Cardiac muscle cell (in vitro differentiated cells and primary cell): Measurements from ENCODE around the gene GRK2. TPM values are rescaled to one million over a fixed set of nuclear protein-coding genes. Genes with fewer than 3 reads are reported as not detected.

ENCODE experiments used
- DNase-seq, 2 donors: peaks; one replicate each; pipeline versions ENCODE4 v3.0.0 to v3.0.0-alpha.2; 2010 to 2017; ENCODE audit warnings: low read depth in 1 of 2, low spot score in 1 of 2
- H3K27ac ChIP-seq: fragments of 200-600 bp; sonication (generic); 2 replicates; pipeline ENCODE4 v1.5.1; 2016
- H3K27me3 ChIP-seq: fragments of 200-600 bp; sonication (generic); 2 replicates; pipeline ENCODE4 v1.6.0; 2016; ENCODE audit warnings: control low read depth
- H3K36me3 ChIP-seq: fragments of 200-600 bp; sonication (generic); 2 replicates; pipeline ENCODE4 v1.5.1; 2016; ENCODE audit warnings: control low read depth
- H3K4me1 ChIP-seq: fragments of 200-600 bp; sonication (generic); 2 replicates; pipeline ENCODE4 v1.8.1; 2017; ENCODE audit warnings: low read depth, mild to moderate bottlenecking, mixed run types
- H3K4me3 ChIP-seq: fragments of 200-600 bp; sonication (generic); 2 replicates; pipeline ENCODE4 v1.5.1; 2016; ENCODE audit warnings: mild to moderate bottlenecking
- H3K9me3 ChIP-seq: fragments of 200-600 bp; sonication (generic); 2 replicates; pipeline ENCODE4 v1.5.1; 2017; ENCODE audit warnings: low read depth, mild to moderate bottlenecking, control low read depth
- polyA plus RNA-seq: library from polyadenylated mRNA; unstranded; fragments of >200 nt; fragmentation: Nextera tagmentation; extraction: Ambion mirVana; gene quantifications from 2 replicates; pipeline ENCODE4 v1.2.1, GENCODE V29; 2016
- total RNA-seq: library from RNA; depleted of rRNA; stranded (reverse); fragments of >200 nt; gene quantifications from 2 replicates; pipeline ENCODE4 v1.2.3, GENCODE V29; 2016
- TF ChIP-seq, protein P1 (sequence below): IDR thresholded peaks from 2 replicates; pipeline ENCODE4 v1.5.1; 2012; ENCODE audit warnings: low read depth, mild to moderate bottlenecking, low read length

GRK2 gene
- total and polyA plus RNA-seq, 2 experiments from 2014 or later: 62.9 to 72.1 TPM

DNA sequence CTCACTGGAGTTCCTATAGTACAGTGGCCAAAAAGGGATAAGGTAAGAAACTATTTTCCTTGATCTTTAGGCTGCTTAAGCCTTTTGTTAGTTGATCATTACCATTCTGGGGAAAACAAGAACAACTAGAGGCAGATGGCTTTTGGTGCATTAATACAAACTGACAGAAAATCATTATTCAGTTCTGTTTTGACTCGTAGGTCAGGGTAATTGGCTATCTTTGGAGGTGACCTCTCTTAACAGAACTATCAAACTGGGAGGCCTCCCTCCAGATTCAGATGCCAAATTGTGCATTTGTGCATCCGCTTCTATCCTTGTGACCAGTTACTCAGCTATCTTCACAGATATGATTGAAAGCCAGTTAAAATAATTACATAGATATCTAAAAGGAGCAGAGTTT is 23.2 kb upstream of the GRK2 start:
- no peak for DNase-seq
- Histone ChIP-seq H3K36me3 (peaks cover 35% of the 10 kb centered on the region), H3K9me3 (no peaks in the 10 kb centered on the region), H3K4me1 (peaks cover 29% of the 10 kb centered on the region), H3K27ac (no peak overlapping the region), H3K27me3 (no peaks in the 10 kb centered on the region), H3K4me3 (no peak overlapping the region)
- TF ChIP-seq, protein P1, sequence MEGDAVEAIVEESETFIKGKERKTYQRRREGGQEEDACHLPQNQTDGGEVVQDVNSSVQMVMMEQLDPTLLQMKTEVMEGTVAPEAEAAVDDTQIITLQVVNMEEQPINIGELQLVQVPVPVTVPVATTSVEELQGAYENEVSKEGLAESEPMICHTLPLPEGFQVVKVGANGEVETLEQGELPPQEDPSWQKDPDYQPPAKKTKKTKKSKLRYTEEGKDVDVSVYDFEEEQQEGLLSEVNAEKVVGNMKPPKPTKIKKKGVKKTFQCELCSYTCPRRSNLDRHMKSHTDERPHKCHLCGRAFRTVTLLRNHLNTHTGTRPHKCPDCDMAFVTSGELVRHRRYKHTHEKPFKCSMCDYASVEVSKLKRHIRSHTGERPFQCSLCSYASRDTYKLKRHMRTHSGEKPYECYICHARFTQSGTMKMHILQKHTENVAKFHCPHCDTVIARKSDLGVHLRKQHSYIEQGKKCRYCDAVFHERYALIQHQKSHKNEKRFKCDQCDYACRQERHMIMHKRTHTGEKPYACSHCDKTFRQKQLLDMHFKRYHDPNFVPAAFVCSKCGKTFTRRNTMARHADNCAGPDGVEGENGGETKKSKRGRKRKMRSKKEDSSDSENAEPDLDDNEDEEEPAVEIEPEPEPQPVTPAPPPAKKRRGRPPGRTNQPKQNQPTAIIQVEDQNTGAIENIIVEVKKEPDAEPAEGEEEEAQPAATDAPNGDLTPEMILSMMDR: no peak

DNA sequence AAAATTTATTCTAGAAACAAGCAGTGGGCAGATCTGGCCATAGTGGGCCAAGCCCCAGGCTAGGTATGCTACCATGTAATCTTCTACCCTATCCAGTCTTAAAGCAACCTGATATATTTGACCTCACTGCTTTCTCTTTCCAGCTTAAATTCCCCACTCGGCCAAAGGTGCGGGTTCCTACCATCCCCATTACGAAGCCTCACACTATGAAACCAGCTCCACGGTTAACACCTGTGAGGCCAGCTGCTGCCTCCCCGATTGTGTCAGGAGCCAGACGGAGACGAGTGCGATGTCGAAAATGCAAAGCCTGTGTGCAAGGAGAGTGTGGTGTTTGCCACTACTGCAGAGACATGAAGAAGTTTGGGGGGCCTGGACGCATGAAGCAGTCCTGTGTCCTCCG is 21.2 kb upstream of the GRK2 start:
- Histone ChIP-seq H3K27ac (no peak overlapping the region), H3K36me3 (peaks cover 53% of the 10 kb centered on the region), H3K9me3 (no peaks in the 10 kb centered on the region), H3K4me1 (peaks cover 24% of the 10 kb centered on the region), H3K4me3 (no peak overlapping the region), H3K27me3 (no peaks in the 10 kb centered on the region)
- no peak for DNase-seq
- TF ChIP-seq, protein P1: no peak

DNA sequence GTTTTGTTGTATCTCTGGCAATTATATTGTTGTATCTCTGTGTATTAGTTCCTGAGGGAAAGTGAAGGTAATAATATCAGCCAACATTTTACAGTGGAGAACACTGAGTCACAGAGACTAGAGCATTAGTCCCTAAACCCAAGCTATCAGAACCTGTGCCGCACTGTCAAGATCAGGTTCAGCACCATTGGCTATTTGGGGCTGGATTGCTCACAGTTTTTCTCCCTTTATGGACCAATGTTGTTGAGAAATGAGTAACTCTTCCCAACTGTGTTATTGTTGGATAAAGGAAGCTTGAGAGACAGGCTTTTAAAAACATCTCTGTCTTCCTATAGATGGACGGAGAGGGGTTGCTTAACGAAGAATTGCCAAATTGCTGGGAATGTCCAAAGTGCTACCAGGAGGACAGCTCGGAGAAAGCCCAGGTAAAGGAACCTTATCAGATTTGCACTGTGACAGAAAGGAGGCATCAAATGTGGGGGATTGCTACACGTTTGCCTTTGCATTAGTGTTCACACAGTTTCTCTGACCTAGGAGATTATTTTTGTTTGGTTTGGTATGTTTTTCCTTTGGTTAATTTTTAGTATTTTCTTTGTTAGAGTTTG is 18.2 kb upstream of the GRK2 start:
- no peak for DNase-seq
- peaks cover 13% of the 10 kb centered on the region for H3K4me1 ChIP-seq
- H3K27ac ChIP-seq: peak overlapping the region; percentile 77
- H3K4me3 ChIP-seq: no peak overlapping the region
- H3K9me3 ChIP-seq: no peaks in the 10 kb centered on the region
- peaks cover 73% of the 10 kb centered on the region for H3K36me3 ChIP-seq
- H3K27me3 ChIP-seq: no peaks in the 10 kb centered on the region
- TF ChIP-seq, protein P1: no peak

DNA sequence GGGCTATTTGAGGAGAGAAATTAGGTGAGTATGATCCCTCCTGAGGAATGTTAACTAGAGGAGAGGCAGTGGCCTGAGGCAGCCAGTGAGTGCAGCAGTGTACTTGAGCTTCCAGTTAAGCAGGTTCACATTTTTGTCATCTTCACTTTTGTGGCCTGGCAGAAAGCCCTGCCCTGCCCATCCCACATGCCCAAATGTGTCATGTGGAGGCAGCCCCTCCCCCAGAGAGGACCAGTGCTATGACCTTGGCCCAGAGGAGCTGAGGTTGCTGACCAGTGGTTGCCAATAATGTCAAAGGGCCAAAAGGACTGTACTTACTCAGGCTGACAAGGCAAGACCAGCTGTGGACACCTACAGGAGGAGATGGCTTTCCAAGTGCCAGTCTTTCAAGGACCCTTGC is 17.6 kb upstream of the GRK2 start:
- H3K9me3 ChIP-seq: no peaks in the 10 kb centered on the region
- TF ChIP-seq, protein P1: no peak
- H3K4me1 ChIP-seq: peaks cover 13% of the 10 kb centered on the region
- H3K4me3 ChIP-seq: no peak overlapping the region
- H3K36me3 ChIP-seq: peaks cover 78% of the 10 kb centered on the region
- no peaks in the 10 kb centered on the region for H3K27me3 ChIP-seq
- peak overlapping the region; percentile 77 for H3K27ac ChIP-seq
- DNase-seq: peak in 1 of 2 donors; percentile 39

DNA sequence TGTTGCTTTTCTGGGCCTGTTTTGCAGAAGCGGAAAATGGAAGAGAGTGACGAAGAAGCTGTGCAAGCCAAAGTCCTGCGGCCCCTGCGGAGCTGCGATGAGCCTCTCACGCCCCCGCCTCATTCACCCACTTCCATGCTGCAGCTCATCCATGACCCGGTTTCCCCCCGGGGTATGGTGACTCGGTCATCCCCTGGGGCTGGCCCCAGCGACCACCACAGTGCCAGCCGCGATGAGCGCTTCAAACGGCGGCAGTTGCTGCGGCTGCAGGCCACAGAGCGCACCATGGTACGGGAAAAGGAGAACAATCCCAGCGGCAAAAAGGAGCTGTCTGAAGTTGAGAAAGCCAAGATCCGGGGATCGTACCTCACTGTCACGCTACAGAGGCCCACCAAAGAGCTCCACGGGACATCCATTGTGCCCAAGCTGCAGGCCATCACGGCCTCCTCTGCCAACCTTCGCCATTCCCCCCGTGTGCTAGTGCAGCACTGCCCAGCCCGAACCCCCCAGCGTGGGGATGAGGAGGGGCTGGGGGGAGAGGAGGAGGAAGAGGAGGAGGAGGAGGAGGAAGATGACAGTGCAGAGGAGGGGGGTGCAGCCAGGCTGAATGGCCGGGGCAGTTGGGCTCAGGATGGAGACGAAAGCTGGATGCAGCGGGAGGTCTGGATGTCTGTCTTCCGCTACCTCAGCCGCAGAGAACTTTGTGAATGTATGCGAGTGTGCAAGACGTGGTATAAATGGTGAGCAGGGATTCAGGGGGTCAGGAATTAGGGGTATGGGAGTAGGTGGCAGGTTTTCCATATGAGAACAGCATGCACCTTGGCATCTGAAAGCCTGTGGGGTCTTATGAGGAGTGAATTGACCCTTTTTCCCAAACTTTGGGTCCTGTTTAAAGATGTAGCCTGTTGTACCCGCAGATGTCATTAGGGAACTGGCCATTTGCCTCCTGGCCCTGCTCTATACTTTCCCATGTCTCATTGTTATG is 15.9 kb upstream of the GRK2 start:
- TF ChIP-seq, protein P1: no peak
- Histone ChIP-seq H3K4me3 (no peak overlapping the region), H3K9me3 (no peaks in the 10 kb centered on the region), H3K27me3 (no peaks in the 10 kb centered on the region), H3K27ac (peak overlapping the region; percentile 19), H3K4me1 (peaks cover 17% of the 10 kb centered on the region), H3K36me3 (peaks cover 80% of the 10 kb centered on the region)
- no peak for DNase-seq
